GM18870 (cell line): Measurements from ENCODE around the gene TRIM45.
"Not testable (repeated sequence)": the region's sequence is repeated elsewhere in the genome, so short reads cannot be mapped to it uniquely, and the experiment has no call there.

Experiments used
- ATAC-seq: cut with Tn5 transposase; IDR thresholded peaks from one replicate; pipeline ENCODE4 v1.9.1; 2021; ENCODE audit warnings: moderate library complexity; ENCODE audit not compliant: unreplicated experiment

Gene TRIM45

DNA sequence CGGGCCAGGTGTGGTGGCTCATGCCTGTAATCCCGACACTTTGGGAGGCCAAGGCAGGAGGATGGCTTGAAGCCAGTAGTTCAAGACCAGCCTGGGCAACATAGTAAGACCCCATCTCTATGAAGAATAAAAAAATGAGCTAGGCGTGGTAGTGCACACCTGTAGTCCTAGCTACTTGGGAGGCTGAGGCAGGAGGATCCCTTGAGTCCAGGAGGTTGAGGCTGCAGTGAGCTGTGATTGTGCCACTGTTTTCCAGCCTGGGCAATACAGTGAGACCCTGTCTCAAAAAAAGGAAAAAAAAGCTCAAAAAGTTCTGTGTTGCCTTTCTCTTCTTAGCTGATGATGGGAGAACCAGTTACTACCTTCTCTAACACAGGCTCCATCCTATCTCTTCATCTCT, 19.7 kb downstream of the TRIM45 start:
- not testable (repeated sequence) for ATAC-seq

DNA sequence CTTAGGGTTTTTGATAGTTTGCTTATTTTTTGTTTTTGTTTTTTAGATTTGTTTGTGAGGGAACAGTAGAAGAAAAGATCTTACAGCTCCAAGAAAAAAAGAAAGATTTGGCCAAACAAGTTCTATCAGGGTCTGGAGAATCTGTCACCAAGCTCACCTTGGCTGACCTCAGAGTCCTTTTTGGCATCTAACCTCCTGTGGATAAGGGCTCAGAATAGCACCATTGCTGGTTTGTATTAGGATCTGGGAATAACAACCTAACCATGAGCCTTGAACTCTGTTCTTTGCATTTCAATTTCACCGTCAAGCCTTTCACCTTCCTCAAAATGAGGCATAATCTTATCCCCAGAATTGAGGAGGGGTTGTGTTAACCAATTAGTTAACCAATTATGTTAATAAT, 20.2 kb downstream of the TRIM45 start:
- no peak for ATAC-seq

DNA sequence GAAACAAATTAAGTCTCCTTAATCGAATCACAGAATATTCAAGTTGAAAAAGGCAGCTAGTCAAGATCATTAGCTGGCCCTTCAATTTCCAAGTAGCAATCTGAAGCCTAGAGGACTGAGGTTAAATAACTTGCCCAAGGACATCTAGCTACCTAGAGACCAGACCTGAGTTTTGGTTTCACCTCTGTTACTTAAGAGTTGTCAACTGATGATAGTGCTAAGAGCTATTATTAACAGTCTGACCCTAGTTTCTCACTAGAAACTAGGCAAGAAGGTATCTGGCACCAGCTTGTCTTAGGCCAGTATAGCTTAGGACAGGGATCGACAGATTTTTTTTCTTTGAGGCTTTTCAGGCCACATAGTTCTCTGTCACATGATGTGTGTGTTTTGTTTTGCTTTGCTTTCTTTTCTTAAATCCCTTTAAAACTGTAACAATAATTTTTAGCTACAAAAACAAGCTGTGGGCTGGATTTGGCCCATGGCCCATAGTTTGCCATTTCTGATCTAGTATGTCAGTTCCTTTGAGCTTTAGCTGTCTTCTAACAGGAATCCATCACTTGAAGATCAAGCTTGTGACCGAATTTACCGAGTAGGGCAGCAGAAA, 23.2 kb downstream of the TRIM45 start:
- no peak for ATAC-seq

DNA sequence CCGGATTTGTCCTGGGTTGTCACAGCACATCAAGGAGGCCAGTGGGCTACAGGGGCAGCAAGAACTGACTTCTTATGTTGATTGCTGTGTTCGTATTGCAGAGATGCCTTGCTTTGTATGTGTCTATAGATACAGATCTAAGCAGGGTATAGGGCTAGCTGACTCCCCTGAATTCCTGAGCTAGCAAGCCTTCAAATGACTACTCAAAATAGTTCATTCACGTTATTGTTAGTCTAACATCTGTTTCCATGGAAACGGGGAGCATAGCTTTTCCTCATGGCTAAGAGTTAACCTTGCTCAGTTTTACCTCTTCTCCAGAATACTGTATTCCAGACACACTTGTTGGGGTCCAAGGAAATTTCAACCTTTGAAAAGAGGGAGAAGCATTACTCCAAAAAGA, 24.1 kb downstream of the TRIM45 start:
- no peak for ATAC-seq

DNA sequence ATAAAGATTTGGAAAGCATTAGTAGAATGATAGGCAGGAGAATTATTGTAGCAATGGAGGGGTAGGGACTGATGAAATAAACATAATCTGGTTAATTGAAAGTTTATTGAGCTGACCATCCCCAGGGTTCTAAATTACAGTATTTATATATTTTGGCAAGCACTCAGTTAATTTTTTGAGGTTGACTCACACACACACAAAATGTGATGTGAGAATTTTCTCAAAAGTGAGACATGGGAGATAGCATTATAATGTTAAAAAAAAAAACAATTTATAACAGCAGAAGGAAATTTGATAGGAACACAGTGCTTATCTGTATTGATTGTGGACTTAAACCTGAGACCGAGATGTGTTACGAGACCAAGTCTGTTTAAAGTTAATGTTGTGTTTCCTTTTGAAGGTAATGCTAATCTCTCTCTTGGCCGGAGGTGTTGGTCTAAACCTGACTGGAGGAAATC, 24.6 kb downstream of the TRIM45 start:
- ATAC-seq: no peak

DNA sequence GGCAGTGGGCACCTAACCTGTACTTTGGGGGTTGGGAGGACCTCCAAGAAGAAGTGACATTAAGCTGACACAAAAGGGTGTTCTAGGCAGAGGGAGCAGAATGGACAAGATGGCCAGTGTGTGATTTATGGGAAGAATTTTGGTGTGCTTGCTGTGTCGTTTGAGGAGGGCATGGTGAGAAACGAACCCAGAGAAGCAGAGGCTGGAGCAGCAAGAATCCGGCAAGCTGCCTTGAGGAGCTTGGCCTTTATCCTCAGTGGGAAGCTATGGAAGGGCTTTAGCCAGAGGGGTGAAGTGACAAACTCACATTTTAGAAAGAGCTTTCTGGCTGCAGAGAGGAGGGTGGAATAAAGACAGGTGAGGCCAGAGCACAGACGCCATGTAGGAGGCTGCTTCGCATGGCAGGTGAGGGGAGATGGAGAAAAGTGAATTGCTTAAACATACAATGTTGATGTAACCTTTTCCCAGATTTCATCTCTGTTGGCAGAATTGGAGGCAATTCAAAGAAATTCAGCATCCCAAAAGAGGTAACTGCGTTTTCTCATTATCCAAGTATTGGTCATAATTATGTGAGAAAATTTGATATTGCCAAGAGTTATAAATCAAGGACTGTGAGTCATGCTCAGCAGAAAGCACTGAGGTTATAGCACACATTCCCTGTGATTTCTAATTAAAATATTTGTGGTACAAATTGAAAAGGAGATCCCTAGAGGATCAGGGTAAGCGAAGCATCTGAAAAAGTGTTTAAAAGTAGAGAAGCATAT, 26.5 kb downstream of the TRIM45 start:
- no peak for ATAC-seq

DNA sequence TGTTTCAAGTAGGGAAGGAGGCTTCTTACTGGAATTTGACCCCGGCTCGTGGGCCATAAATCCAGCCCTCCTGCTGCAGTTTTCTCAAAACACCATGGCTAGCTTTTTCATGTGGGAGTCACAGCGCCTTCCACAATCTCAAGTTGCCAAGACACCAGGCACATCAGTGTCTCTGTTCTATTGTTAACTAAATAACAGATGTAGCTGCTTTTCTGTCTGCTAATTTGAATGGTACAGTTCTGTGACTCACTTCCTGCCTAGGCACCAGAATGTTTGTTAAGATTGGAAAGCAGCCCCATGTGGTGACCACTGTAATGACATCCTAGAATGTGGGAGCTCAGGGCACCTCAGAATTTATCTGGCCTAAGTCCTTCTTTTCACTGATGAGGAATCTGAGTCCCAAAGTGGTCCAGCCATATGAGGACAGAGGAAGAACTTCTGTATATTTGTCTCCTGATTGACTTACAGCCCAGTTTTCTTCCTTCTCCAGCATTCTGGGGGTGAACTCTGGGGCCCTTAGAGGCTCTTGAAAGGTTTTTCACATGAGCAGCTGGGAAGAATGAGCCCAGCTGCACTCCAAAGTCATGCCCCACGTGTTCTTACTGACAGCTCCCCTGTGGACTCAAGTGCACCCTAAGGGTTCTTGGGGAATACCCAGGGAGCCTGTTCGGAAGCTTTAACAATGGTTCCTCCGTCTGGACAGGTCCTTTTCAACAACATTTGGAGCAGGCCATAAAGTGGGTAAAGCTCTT, 27.5 kb downstream of the TRIM45 start:
- peak; percentile 53 for ATAC-seq

DNA sequence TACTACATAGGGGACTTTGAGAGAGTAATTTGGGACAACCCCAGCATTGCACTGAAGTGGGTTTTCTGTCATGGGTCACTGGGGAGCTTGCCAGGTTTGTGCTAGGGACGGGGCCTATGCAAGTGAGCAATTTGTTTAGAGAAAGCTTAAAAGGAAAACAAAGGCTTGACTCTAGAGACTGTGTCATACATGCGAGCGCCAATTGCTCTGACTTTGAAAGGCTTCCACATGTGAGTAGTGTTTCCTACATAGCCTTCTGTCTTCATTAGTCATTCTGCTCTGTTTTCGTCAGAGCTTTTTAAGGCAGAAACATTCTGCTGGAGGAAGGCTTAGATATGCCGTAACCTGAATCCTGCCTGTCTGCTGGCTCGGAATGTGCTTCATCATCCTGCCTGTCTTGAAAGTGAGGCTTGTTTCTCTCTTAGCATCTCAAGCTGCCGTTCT, 28.4 kb downstream of the TRIM45 start:
- ATAC-seq: no peak

DNA sequence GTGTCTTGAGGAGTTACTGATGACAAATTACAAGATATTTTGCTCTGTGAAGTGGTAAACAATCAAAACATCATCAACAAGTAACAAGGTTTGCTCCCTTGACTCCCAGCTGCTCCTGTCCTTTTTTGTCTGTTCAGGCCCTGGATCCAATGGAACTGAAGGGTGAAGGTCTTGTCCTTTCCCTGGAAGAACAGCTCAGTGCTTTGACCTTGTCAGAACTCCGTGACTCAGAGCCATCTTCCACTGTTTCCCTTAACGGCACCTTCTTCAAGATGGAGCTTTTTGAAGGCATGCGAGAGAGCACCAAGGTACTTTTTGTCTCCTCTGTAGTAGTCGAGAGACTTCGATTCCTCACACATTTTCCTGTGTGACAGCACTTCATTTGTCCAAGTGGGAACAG, 29.0 kb downstream of the TRIM45 start:
- no peak for ATAC-seq

DNA sequence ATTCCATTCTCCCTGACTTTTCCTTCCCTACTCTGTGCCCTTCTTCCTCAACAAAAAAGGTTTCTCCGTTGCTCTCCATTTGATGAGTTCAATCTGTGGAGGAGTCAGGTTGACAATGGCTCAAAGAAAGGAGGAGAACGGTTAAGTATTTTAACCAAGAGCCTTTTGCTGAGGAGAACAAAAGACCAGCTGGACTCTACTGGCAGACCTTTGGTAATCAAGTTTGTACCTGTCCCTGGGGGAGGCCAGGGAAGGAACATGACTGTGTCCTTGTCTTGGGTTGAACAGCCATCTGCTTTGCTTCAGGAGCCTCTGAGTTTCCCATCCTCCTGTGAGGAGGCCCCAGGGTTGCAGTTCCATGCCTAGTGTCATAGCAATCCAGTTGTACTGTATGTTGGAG, 31.6 kb downstream of the TRIM45 start:
- ATAC-seq: no peak

DNA sequence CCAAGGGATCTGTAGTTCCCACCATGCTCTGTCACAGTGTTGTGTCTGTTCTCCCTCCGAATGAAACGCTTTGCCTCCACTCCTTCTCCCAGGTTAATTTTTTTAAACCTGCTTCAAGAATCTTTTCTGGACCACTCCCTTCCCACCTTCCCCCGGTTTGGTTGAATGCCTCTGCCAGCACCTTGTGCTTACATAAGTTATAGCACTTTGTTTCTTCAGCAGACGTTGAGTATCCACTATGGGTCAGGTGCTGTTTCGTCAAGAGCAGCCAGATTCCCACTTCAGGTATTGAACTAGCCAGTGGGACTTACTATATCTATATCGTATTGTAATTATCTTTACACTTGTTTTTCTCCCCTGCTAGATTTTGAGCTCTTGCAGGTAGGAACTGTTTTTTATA, 33.9 kb downstream of the TRIM45 start:
- ATAC-seq: no peak

DNA sequence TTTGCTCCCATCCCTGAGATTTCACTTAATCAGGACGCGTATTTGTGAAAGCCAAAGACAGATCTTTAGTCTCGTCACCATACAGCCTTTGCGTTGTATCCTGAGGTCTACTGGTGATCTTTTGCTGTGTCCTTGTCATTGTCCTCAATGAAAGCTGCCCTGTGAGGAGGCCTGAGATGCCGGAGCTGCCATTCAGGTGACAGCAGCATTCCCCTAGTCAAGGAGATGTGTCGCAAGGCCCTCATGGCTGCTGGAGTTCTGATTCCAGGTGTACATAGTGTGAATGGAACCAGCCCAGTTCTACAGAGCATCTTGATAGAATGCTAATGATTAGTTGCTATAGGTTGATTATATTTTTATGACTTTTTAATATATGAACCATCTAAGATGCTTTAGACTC, 37.3 kb downstream of the TRIM45 start:
- no peak for ATAC-seq

DNA sequence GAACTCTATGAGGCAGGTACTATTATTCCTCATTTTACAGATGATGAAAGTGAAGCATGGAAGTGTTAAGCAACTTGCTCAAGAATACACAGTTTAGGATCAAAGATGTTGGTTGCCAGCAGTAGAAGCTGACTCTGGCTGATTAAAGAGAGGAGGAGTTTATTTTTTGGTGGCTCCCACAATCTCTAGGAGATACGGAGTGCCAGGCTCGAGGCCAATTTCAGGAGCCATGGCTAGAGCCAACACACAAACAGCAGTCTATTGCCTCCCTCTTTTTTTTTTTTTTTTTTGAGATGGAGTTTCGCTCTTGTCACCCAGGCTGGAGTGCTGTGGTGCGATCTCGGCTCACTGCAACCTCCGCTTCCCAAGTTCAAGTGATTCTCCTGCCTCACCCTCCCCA, 41.8 kb downstream of the TRIM45 start:
- ATAC-seq: no peak

DNA sequence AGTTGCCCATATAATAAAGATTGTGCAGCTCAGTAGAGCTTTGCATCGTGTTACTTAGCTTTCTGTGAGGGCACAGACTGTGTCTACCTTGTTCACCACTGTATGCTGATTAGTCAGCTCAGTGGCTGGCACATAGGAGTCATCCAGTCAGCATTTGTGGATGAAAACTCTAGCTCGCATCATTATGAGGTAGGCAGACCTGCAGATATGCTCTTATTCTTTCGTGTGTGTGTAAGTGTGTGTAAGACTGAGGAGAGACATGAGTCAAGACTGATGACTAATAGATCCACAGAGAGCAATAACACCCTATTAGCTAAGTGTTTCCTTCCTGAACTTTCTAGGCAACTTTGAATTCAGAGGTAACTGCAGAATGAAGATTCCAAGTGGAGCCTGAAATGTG, 44.3 kb downstream of the TRIM45 start:
- ATAC-seq: no peak

DNA sequence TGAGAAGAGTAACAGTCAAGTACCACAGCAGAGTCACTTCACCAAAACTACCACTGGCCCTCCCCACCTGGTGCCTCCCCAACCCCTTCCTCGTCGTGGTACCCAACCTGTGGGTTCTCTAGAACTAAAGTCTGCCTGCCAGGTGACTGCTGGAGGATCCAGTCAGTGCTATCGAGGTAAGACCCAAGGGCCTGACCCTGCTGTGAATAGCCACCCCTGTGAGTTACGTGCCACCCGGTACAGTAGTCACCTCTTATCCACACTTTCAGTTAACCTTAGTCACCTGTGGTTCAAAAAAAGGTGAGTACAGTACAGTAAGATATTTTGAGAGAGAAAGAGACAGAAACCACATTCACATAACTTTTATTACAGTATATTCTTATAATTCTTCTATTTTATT, 44.9 kb downstream of the TRIM45 start:
- no peak for ATAC-seq

DNA sequence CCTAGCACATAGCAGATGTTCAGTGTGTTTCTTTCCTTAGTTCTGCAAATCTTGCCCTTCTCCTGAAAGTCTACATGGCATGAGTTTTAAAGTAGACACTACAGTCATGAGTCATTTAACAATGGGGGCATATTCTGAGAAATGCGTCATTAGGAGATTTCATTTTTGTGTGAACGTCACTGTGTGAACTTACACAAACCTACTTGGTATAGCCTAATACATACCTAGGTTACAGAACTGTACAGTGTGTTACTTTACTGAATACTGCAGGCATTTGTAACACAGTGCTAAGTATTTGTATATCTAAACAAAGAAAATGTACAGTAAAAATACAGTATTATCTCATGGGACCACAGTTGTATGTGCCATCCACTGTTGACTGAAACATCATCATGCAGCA, 51.4 kb downstream of the TRIM45 start:
- ATAC-seq: no peak

DNA sequence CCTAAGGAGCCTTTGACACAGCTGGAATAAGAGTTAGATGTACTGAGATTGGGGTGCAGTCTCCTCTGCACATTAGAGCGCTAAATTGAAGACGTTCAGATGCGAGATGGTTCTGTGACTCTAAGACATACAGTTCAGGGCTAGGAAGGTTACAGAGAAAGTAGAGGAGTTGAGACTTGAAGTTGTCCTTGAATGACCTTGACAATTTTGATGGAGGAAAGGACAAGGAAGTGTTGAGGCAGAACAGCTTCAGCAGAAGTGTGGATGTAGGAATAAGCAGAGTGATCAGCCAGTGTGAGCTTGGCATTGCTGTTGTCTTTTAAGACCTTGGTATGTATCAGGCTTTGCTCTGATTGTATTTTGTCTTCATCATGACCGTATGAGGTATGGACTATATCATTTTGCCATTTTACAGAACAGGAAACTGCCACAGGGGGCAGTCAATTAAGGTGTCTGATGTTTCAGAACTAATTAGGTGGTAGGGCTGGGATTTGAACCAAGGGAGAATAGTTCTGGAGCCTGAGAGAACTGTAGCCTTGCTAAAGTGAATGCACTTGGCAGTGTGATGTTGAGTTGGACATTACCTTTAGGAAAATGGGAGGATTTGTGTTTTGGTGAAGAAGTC, 52.2 kb downstream of the TRIM45 start:
- ATAC-seq: no peak

DNA sequence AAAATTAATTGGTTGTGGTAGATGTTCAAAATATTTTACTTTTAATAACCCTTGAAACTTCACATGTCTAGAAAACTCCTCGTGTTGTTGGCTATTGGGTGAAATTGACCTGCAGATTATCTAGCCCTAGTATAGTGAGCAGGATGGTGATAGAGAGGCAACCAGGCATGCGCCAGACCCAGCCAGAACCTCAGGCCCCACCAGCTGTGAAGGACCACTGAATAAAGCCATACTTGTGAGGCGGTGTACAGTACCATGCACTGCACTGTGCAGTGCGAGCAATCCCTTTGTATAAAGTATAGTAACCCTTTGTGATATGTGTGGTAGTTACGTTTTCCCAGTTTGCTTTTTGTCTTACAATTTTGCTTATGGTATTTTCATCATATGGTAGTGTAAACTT, 53.0 kb downstream of the TRIM45 start:
- ATAC-seq: no peak

DNA sequence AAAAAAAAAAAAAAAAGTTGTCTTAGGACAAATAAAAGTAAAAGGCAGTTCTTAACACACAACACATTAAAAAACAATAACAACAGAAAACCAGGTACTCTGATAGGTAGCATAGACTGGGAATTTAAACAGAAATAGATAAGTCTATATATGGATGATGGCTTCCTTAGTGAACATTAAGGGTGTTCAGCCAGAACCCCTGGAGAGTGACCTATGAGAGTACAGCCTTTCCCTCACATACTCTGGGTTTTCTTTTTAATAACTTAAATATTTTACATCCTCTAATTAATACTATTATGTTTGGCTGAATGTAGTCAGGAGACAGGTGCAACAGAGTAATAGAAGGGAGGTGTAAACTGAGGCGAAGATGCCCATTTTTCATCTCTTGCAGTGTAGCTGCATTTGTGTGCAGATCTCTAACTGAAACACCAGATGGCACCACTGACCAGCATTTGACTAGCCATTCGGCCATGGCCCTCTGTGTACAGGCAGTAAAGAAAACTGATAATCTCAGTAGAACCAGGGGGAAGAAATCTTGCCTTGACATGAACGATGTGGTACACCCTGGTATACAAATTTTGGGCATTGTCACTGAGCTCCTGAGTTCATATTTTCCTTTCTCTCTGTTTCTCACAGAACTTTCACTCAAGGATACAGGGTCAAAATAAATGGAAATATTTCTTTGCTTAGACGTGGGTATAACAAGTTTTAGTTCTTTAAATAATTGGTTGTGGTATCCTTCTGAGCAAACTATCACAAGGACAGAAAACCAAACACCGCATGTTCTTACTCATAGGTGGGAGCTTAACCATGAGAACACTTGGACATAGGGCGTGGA, 53.8 kb downstream of the TRIM45 start:
- no peak for ATAC-seq

DNA sequence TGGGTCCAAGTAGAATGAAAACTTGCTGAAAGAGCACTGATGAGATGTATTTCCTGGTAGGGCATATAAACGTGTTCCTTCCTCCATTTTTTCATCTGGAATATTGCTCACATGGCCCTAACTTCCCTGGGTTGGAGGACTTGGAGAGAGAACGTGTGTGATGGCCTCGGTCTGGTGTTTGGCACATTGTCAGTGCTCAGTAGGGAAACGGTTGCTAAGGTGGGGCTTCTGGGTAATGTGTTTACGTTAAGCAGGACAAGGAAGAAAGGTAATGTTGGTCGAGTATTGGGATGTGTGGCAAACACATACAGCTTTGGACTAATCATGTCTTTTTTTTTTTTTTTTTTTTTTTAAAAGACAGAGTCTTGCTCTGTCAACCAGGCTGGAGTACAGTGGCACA, 55.2 kb downstream of the TRIM45 start:
- no peak for ATAC-seq

DNA sequence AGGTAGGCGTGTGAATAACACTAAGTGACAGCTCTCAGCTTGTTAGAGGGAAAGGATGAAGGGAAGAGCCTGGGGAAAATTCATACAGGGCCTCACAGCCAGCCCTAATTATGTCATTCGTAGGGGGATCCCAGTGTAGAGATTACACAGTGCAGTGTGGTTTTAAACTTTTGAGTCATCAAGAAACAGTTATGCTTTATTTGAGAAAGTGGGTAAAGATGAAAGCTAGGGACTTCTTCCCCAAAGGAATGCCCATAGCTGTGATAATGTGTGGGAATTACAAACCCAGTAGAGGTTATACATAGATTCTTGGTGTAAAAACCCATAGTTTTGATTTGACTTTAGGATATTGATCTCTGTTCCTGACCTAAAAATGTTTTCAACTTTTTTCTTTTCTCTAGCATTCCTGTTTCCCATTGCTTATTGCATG, 59.5 kb downstream of the TRIM45 start:
- peak; percentile 46 for ATAC-seq
